Measurements from ENCODE around the gene PPM1M. TPM values are rescaled to one million over a fixed set of nuclear protein-coding genes. Genes with fewer than 3 reads are reported as not detected.

The PPM1M gene
- polyA plus RNA-seq, 1 of the 3 experiments (the other 2 are of a cell fraction), result 19.2 TPM

GRCh38 chr3:52198643-52199608, 46.6 kb upstream of the PPM1M start:
- Histone ChIP-seq H3K4me2 (peak overlapping the region; percentile 97), H2AFZ (ENCODE audit: low read depth) (peak overlapping the region; percentile 95; the same call in 1 of the 2 replicates), H3K79me2 (ENCODE audit: insufficient read depth) (peaks cover 33% of the 10 kb centered on the region), H4K20me1 (ENCODE audit: insufficient read depth) (no peaks in the 10 kb centered on the region), H3K4me3 (ENCODE audit: low read depth in 2 of 2, low read length in 1 of 2) (peak overlapping the region; percentile 87 to 98), H3F3A (replicated peaks; ENCODE audit: insufficient read depth) (peaks cover 5% of the 10 kb centered on the region), H3K36me3 (replicated peaks in 1 of 2; ENCODE audit: control insufficient read depth in 1 of 2, insufficient read depth in 2 of 2, low read length in 1 of 2) (peaks cover 30 to 36% of the 10 kb centered on the region in 2 experiments), H3K4me1 (ENCODE audit: control insufficient read depth in 1 of 2, insufficient read depth in 2 of 2, low read depth in 1 of 2, low read length in 1 of 2) (peaks cover 7 to 18% of the 10 kb centered on the region in 2 experiments; a peak in 3 of 4 replicates), H3K27ac (ENCODE audit: low read depth in 2 of 2, low read length in 1 of 2) (peak overlapping the region in 1 of 2 experiments; percentile 72; a peak in 1 of 4 replicates), H3K9me2 (no peaks in the 10 kb centered on the region), H3K9me3 (no peaks in the 10 kb centered on the region), H3K9ac (peak overlapping the region; percentile 81), H3K27me3 (ENCODE audit: insufficient read depth) (no peaks in the 10 kb centered on the region)
- no peak for DNase-seq
- ChIA-PET POLR2A (no interaction called here), CTCF (interaction anchor here (1.0 kb wide), 1 partner anchor 16 kb away, joined by 3 read pairs; no protein-coding TSS in a partner anchor)
- no peak for TF ChIP-seq NRF1 (IDR thresholded peaks at IDR 0.05; ENCODE audit: low read depth, low read length)
- no peak for TF ChIP-seq JUND (IDR thresholded peaks at IDR 0.05)
- 0 out of 2 replicates have a peak, but pooled peaks have one; percentile 15 for TF ChIP-seq GATA2 (CRISPR knock-in tag; IDR thresholded peaks at IDR 0.05)
- WGBS (ENCODE audit: low lambda C conversion rate), result 53% methylated on average over 14 of the region's 14 CpGs

- Histone ChIP-seq H3K27me3 (ENCODE audit: insufficient read depth) (no peaks in the 10 kb centered on the region), H3K4me3 (ENCODE audit: low read depth in 2 of 2, low read length in 1 of 2) (no peak overlapping the region), H3K9me3 (no peaks in the 10 kb centered on the region), H3K4me1 (ENCODE audit: control insufficient read depth in 1 of 2, insufficient read depth in 2 of 2, low read depth in 1 of 2, low read length in 1 of 2) (peaks cover 7 to 18% of the 10 kb centered on the region in 2 experiments; a peak in 3 of 4 replicates), H3K27ac (ENCODE audit: low read depth in 2 of 2, low read length in 1 of 2) (no peak overlapping the region), H3K9me2 (no peaks in the 10 kb centered on the region), H3F3A (replicated peaks; ENCODE audit: insufficient read depth) (peaks cover under 1% of the 10 kb centered on the region), H3K36me3 (replicated peaks in 1 of 2; ENCODE audit: control insufficient read depth in 1 of 2, insufficient read depth in 2 of 2, low read length in 1 of 2) (peaks cover 52 to 58% of the 10 kb centered on the region in 2 experiments), H3K4me2 (no peak overlapping the region), H3K79me2 (ENCODE audit: insufficient read depth) (peaks cover 33% of the 10 kb centered on the region), H4K20me1 (ENCODE audit: insufficient read depth) (no peaks in the 10 kb centered on the region), H3K9ac (no peak overlapping the region), H2AFZ (ENCODE audit: low read depth) (no peak overlapping the region)
- no peak for TF ChIP-seq ZBTB33 (IDR thresholded peaks at IDR 0.05; ENCODE audit: borderline replicate concordance, low read depth)
- no peak for TF ChIP-seq SIN3A (IDR thresholded peaks at IDR 0.05; ENCODE audit: borderline replicate concordance, low read depth, low read length)
- TF ChIP-seq TEAD4 (IDR thresholded peaks at IDR 0.05; ENCODE audit: borderline replicate concordance, insufficient read depth), result no peak
- no peak for TF ChIP-seq USF1 (IDR thresholded peaks at IDR 0.05; ENCODE audit: borderline replicate concordance, low read depth)
- 95% methylated on average over 5 of the region's 5 CpGs for WGBS (ENCODE audit: low lambda C conversion rate)
- no peak for DNase-seq
- ChIA-PET POLR2A (no interaction called here), CTCF (interaction anchor here (1.2 to 3.3 kb wide), 3 partner anchors 20 to 197 kb away, joined by 4 to 16 read pairs (median 7); no protein-coding TSS in a partner anchor)
These were observed 44.4 kb upstream of the PPM1M start for GRCh38 chr3:52200981-52201679.

All from SK-N-SH (cell line).